H1 (cell line): ENCODE results near the gene VAT1L. TPM values are rescaled to one million over a fixed set of nuclear protein-coding genes. Genes with fewer than 3 reads are reported as not detected.
A peak's percentile ranks its signal among the peaks of the same experiment; 100 is the strongest.

ENCODE experiments used
- CTCF ChIA-PET: fragments of 300-600 bp; sonication (Branson Sonifier 250); formaldehyde crosslinking; loops from one replicate; lab custom pipeline; 2021; ENCODE audit not compliant: partially characterized antibody; lab: Charles Lee
- POLR2A ChIA-PET: fragments of 300-600 bp; sonication (Branson Sonifier 250); formaldehyde crosslinking; loops from one replicate; lab custom pipeline; 2021; ENCODE audit warnings: inconsistent platforms; ENCODE audit not compliant: partially characterized antibody; lab: Charles Lee
- DNase-seq, 2 experiments: peaks; one replicate each; pipeline versions ENCODE4 v3.0.0 to v3.0.0-alpha.2; 2010 to 2022; ENCODE audit warnings: low spot score in 2 of 2, low read depth in 1 of 2, mixed read lengths in 1 of 2
- FAIRE-seq: peaks from 2 replicates; lab custom pipeline; 2011; peaks lifted over from hg19 to GRCh38; lab: Jason Lieb, UNC
- H2AFZ ChIP-seq: 2 replicates; pipeline ENCODE4 v1.8.1; 2012; ENCODE audit warnings: low read length, inconsistent platforms
- H2AK5ac ChIP-seq: 2 replicates; pipeline ENCODE4 v1.6.1; 2013; ENCODE audit warnings: low read depth, low read length
- H2BK120ac ChIP-seq: replicated peaks from 2 replicates; pipeline ENCODE3; 2013; ENCODE audit warnings: low read depth, low read length, inconsistent platforms
- H2BK12ac ChIP-seq: 2 replicates; pipeline ENCODE4 v1.6.1; 2013; ENCODE audit warnings: low read depth, low read length
- H2BK15ac ChIP-seq: 2 replicates; pipeline ENCODE4 v1.6.1; 2013; ENCODE audit warnings: low read length
- H2BK20ac ChIP-seq: 2 replicates; pipeline ENCODE4 v1.6.1; 2013; ENCODE audit warnings: low read length
- H2BK5ac ChIP-seq: 2 replicates; pipeline ENCODE4 v1.6.1; 2013; ENCODE audit warnings: low read depth, low read length
- H3K14ac ChIP-seq: 2 replicates; pipeline ENCODE4 v1.6.1; 2013; ENCODE audit warnings: inconsistent platforms; ENCODE audit not compliant: insufficient read length
- H3K18ac ChIP-seq: 2 replicates; pipeline ENCODE4 v1.6.1; 2013; ENCODE audit warnings: low read length; ENCODE audit errors: extremely low read depth
- H3K23ac ChIP-seq: 2 replicates; pipeline ENCODE4 v1.6.1; 2013; ENCODE audit warnings: inconsistent platforms; ENCODE audit not compliant: insufficient read length
- H3K23me2 ChIP-seq: 2 replicates; pipeline ENCODE4 v1.6.1; 2013; ENCODE audit warnings: low read depth, low read length
- H3K27ac ChIP-seq: 2 replicates; pipeline ENCODE4 v1.6.1; 2011; ENCODE audit warnings: low read depth, low read length, inconsistent platforms
- H3K27me3 ChIP-seq, 4 experiments: replicated peaks in 1 of 4; 1 replicate in 1 of 4; 2 replicates in 3 of 4; pipeline versions ENCODE4 v1.6.1 to v1.8.1; 2011 to 2013; ENCODE audit warnings: low read length in 3 of 4, mild to moderate bottlenecking in 3 of 4, inconsistent platforms in 2 of 4, mixed read lengths in 2 of 4, moderate library complexity in 1 of 4; ENCODE audit not compliant: control insufficient read depth in 3 of 4, insufficient read depth in 3 of 4; ENCODE audit errors: extremely low read depth in 1 of 4
- H3K36me3 ChIP-seq, 4 experiments: 2 replicates each; pipeline versions ENCODE4 v1.6.1 to v1.8.1; 2011 to 2013; ENCODE audit warnings: mild to moderate bottlenecking in 4 of 4, low read length in 3 of 4, moderate library complexity in 2 of 4, control low read depth in 1 of 4, inconsistent platforms in 1 of 4; ENCODE audit not compliant: insufficient read depth in 4 of 4, control insufficient read depth in 2 of 4
- H3K4ac ChIP-seq: replicated peaks from 2 replicates; pipeline ENCODE3; 2013; ENCODE audit warnings: low read length, low read depth, mixed read lengths, inconsistent platforms; ENCODE audit not compliant: insufficient read length
- H3K4me1 ChIP-seq, 4 experiments: replicated peaks in 1 of 4; 1 replicate in 1 of 4; 2 replicates in 3 of 4; pipeline versions ENCODE4 v1.6.1 to v1.8.1; 2011 to 2013; ENCODE audit warnings: low read length in 3 of 4, inconsistent platforms in 2 of 4, mixed read lengths in 1 of 4; ENCODE audit not compliant: insufficient read depth in 4 of 4, control insufficient read depth in 3 of 4
- H3K4me2 ChIP-seq, 2 experiments: 2 replicates each; pipeline versions ENCODE4 v1.6.1 to v1.8.1; 2011 to 2013; ENCODE audit warnings: low read depth in 2 of 2, low read length in 2 of 2, control low read depth in 1 of 2, inconsistent platforms in 1 of 2, mild to moderate bottlenecking in 1 of 2; ENCODE audit not compliant: insufficient read depth in 1 of 2
- H3K4me3 ChIP-seq, 4 experiments: fragments of 200-600, 300-600 bp in 1 of 4; sonication (generic), shearing (Covaris generic), sonication (Bioruptor Twin) in 1 of 4; 2 replicates each; pipeline versions ENCODE4 v1.5.1 to v1.8.1; 2011 to 2016; ENCODE audit warnings: low read length in 4 of 4, low read depth in 3 of 4, control low read depth in 2 of 4, inconsistent platforms in 2 of 4, mild to moderate bottlenecking in 2 of 4, mixed read lengths in 1 of 4, moderate library complexity in 1 of 4; ENCODE audit not compliant: insufficient read depth in 2 of 4; ENCODE audit errors: extremely low read depth in 1 of 4
- H3K56ac ChIP-seq: replicated peaks from 2 replicates; pipeline ENCODE3; 2013; ENCODE audit warnings: low read depth, mild to moderate bottlenecking, mixed read lengths, low read length, inconsistent platforms; ENCODE audit not compliant: insufficient read length
- H3K79me1 ChIP-seq: 2 replicates; pipeline ENCODE4 v1.6.1; 2013; ENCODE audit warnings: low read depth, low read length, control low read depth
- H3K79me2 ChIP-seq, 2 experiments: 2 replicates each; pipeline versions ENCODE4 v1.6.1 to v1.8.1; 2012 to 2013; ENCODE audit warnings: low read length in 2 of 2, mild to moderate bottlenecking in 2 of 2, inconsistent platforms in 1 of 2; ENCODE audit not compliant: insufficient read depth in 2 of 2, control insufficient read depth in 1 of 2
- H3K9ac ChIP-seq, 4 experiments: replicated peaks in 1 of 4; 1 replicate in 1 of 4; 2 replicates in 3 of 4; pipeline versions ENCODE4 v1.6.1 to v1.8.1; 2011 to 2013; ENCODE audit warnings: low read depth in 3 of 4, low read length in 3 of 4, control low read depth in 2 of 4, mild to moderate bottlenecking in 2 of 4, moderate library complexity in 2 of 4, inconsistent platforms in 1 of 4; ENCODE audit errors: extremely low read depth in 1 of 4
- H3K9me3 ChIP-seq, 2 experiments: 2 replicates each; pipeline versions ENCODE4 v1.6.1 to v1.8.1; 2012 to 2013; ENCODE audit warnings: mild to moderate bottlenecking in 2 of 2, moderate library complexity in 2 of 2, control low read depth in 1 of 2, inconsistent platforms in 1 of 2, low read depth in 1 of 2, low read length in 1 of 2, mixed read lengths in 1 of 2; ENCODE audit not compliant: insufficient read depth in 2 of 2
- H4K20me1 ChIP-seq, 2 experiments: replicated peaks in 1 of 2; 2 replicates each; pipeline versions ENCODE3 to v1.8.1; 2011 to 2013; ENCODE audit warnings: inconsistent platforms in 2 of 2, low read length in 2 of 2, mild to moderate bottlenecking in 1 of 2; ENCODE audit not compliant: insufficient read depth in 2 of 2, control insufficient read depth in 1 of 2
- H4K5ac ChIP-seq: 2 replicates; pipeline ENCODE4 v1.6.1; 2013; ENCODE audit warnings: low read length, low read depth, mixed read lengths, inconsistent platforms; ENCODE audit not compliant: insufficient read length
- H4K8ac ChIP-seq: 2 replicates; pipeline ENCODE4 v1.8.0; 2013; ENCODE audit warnings: mild to moderate bottlenecking, moderate library complexity, low read length, inconsistent platforms; ENCODE audit not compliant: insufficient read depth; ENCODE audit errors: extremely low read depth
- H4K91ac ChIP-seq: replicated peaks from 2 replicates; pipeline ENCODE3; 2013; ENCODE audit warnings: low read length, mixed read lengths, inconsistent platforms; ENCODE audit not compliant: insufficient read length
- ASH2L ChIP-seq: fragments of 200-600, 300-600 bp; sonication (generic); IDR thresholded peaks from one replicate; pipeline ENCODE4 v1.7.1; 2017; ENCODE audit warnings: low read length
- WGBS, 2 experiments: shearing (Covaris generic) in 1 of 2; methylation state at CpG; one replicate each; pipeline versions ENCODE4 v1.1.6 to v1.1.7; 2013 to 2015; ENCODE audit warnings: low lambda C conversion rate in 2 of 2, mixed read lengths in 2 of 2, inconsistent platforms in 1 of 2, low coverage in 1 of 2, missing lambda C conversion rate in 1 of 2; ENCODE audit not compliant: insufficient replicate concordance in 2 of 2, insufficient coverage in 1 of 2, insufficient read length in 1 of 2; ENCODE audit errors: extremely low coverage in 1 of 2, missing lambda C conversion rate in 1 of 2; 5-methylcytosine and 5-hydroxymethylcytosine counted together
- polyA plus RNA-seq, 7 experiments: library from polyadenylated mRNA; depleted of rRNA in 3 of 7; stranded (reverse) in 5 of 7; unstranded in 2 of 7; fragments of >200 nt in 5 of 7; fragments of 200-250 nt in 2 of 7; gene quantifications; 1 replicate in 5 of 7; 2 replicates in 1 of 7; 4 replicates in 1 of 7; pipeline versions ENCODE4 v1.2.1 to v1.2.3, GENCODE V29; 2011 to 2013; ENCODE audit warnings: missing spikeins in 2 of 7, mixed read lengths in 2 of 7
- total RNA-seq: library from RNA; stranded (reverse); fragmentation: NEBNext Ultra II Directional; extraction: Animal tissue kit (Norgen Biotek cat#: 25700); gene quantifications from 2 replicates; pipeline ENCODE4 v1.2.1, GENCODE V29; 2021

VAT1L gene
- total and polyA plus RNA-seq, 2 of the 8 experiments (the other 6 are each of a cell fraction or from before 2014, with no cell fraction given) = 46.3 to 48.2 TPM

GRCh38 chr16:77995843-77996455 is 207.6 kb downstream of the VAT1L start:
- H4K8ac ChIP-seq = no peak overlapping the region
- no peak for DNase-seq
- POLR2A ChIA-PET = interaction anchor here (1.3 kb wide), 1 partner anchor 21 kb away, joined by 3 read pairs; no protein-coding TSS in a partner anchor
- no peaks in the 10 kb centered on the region for H3K79me2 ChIP-seq
- H4K20me1 ChIP-seq = no peaks in the 10 kb centered on the region
- H3K4me1 ChIP-seq = peaks cover 4 to 19% (median 12%) of the 10 kb centered on the region in 4 experiments; a peak in 6 of 7 replicates
- peak overlapping the region; percentile 36; the same call in 1 of the 2 replicates for H3K18ac ChIP-seq
- no peak overlapping the region for H4K5ac ChIP-seq
- H3K23me2 ChIP-seq = no peaks in the 10 kb centered on the region
- peaks cover 0 to 5% (median 0%) of the 10 kb centered on the region in 4 experiments; a peak in 1 of 8 replicates for H3K36me3 ChIP-seq
- peak overlapping the region; percentile 69; the same call in 1 of the 2 replicates for H2AK5ac ChIP-seq
- no peak for TF ChIP-seq ASH2L
- peak overlapping the region; percentile 87 for H2BK120ac ChIP-seq
- H3K4me3 ChIP-seq = no peak overlapping the region
- H3K27ac ChIP-seq = no peak overlapping the region
- no peaks in the 10 kb centered on the region for H3K79me1 ChIP-seq
- H2AFZ ChIP-seq = no peak overlapping the region
- no peaks in the 10 kb centered on the region for H3K9me3 ChIP-seq
- FAIRE-seq = no peak
- no peak overlapping the region for H3K14ac ChIP-seq
- H2BK12ac ChIP-seq = peak overlapping the region; percentile 18; the same call in 1 of the 2 replicates
- peak overlapping the region; percentile 88 for H4K91ac ChIP-seq
- H3K9ac ChIP-seq = no peak overlapping the region
- peak overlapping the region; percentile 93; the same call in 1 of the 2 replicates for H2BK5ac ChIP-seq
- H3K56ac ChIP-seq = peak overlapping the region; percentile 0
- peak overlapping the region; percentile 63 for H2BK20ac ChIP-seq
- H3K23ac ChIP-seq = no peak overlapping the region
- CTCF ChIA-PET = interaction anchor here (0.6 to 1.2 kb wide), 8 partner anchors 20 to 320 kb away, joined by 3 to 5 read pairs (median 3); no protein-coding TSS in a partner anchor
- WGBS, 2 experiments = 89% methylated on average over 7 of the region's 7 CpGs; no CpG with 5 or more reads in 1 of the 2 experiments
- no peak overlapping the region; the same call in 1 of the 2 replicates for H2BK15ac ChIP-seq
- no peak overlapping the region for H3K4me2 ChIP-seq
- H3K27me3 ChIP-seq = no peaks in the 10 kb centered on the region; a peak in 1 of 7 replicates
- H3K4ac ChIP-seq = peak overlapping the region; percentile 24
